ENCODE data around the gene ARID4A.

- no peak for TF ChIP-seq CTCF (IDR thresholded peaks at IDR 0.05)
- no peak for TF ChIP-seq POLR2A (IDR thresholded peaks at IDR 0.05)
Measured at GRCh38 chr14:58299401-58300330, 1.3 kb downstream of the ARID4A start.
